NCI-H2227 (cell line): ENCODE results near the gene AIF1L.

ENCODE experiments used
- DNase-seq: peaks from one replicate; lab custom pipeline; 2025; ENCODE audit not compliant: unreplicated experiment; lab: John Stamatoyannopoulos, UW

The AIF1L gene

DNA sequence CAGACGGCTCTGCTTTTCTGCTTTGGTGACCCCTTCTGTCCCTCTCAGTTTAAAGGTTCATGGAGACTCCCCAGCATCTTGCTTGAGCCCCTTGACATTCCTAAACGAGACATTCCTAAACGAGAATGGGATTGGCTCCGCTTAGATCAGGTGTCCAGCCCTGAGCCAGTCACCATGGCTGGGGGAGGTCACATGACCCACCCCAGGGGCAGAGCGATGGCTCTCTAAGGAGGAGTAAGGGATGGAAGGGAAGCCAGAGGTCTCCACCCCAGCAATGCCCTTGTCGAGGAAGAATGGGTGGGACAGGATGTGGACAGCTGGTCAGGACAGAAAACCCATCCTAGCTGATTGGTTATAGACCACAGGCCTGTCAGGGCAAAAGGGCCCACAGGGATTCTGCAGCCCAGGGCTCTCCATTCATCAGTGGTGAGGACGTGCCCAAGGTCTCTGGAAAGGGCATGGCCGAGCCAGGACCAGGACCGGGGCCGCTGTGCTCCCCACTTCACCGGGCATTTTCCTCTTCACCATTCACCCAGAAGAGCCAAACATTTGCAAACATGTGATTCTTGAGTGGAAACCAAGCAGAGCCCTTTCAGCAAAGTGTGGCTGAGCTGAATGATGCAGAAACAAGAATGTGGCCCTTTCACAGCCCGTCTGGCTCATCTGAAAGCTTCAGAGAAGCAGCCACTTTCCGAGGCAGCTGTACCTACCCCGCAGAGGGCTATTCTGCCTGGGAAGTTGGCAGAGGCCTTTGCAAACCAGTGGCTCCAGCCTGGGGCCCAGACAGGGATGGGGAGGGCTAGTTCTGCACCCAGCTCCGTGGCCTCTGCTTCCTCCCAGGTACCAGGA lies 19.8 kb upstream of the AIF1L start:
- no peak for DNase-seq

DNA sequence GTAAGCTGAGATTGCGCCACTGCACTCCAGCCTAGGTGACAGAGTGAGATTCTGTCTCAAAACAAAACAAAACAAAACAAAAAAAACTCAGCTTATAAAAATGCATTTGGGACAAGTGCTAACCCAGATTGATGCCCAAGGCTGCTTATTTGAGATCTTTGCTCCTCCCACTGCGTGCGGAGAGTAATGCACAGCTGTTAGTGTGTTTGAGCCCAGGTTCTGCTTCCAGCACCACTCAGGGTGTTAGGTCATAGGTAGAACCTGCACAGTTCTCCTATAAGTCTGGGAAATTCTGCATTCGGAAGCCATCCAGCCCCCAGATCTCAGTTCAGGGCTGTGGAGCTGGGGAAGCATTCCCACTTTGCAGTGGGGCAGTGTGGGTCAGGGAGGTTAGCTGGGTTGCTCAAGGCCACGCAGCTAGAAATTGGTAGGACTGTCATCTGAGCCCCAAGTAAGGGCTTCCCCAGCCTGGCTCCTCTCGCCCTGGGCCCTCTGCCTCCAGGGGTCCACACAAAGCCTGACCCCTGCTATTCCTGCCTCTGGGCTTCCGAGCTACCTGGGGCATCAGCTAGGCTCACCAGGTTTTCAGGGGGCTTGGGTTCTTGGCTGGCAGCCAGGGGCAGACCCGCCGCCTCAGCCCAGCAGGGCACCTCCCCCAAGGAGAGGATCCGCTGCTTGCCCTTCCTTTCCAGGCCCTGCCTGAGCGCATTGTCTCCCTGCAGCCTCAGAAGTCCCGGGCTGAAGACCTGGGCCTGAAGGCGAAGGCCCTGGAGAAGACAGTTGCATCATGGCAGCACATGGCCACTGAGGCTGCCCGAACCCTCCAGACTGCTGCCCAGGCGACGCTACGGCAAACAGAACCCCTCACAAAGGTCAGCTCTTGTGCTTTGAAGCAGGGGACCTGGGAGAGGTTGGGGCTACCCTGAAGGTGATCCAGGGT lies 17.6 kb upstream of the AIF1L start:
- DNase-seq: no peak

DNA sequence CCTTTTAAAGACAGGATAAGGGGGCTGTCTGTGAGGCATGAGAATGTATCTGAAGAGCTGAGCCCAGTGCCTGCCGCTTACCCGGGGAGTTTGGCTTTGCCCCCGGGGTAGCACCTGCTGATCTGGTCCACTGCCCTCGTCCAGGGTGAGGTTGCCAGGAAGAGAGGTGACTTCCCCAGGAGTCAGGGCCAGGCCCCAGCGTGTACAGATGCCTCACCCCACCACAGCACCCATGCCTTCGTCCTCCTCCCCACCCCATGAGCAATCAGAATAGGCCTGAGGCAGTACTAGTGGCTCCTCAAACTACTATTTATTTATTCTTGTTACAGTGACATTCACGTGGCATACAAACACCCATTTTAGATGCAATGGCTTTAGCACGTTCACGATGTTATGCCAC lies 15.7 kb upstream of the AIF1L start:
- DNase-seq: no peak

DNA sequence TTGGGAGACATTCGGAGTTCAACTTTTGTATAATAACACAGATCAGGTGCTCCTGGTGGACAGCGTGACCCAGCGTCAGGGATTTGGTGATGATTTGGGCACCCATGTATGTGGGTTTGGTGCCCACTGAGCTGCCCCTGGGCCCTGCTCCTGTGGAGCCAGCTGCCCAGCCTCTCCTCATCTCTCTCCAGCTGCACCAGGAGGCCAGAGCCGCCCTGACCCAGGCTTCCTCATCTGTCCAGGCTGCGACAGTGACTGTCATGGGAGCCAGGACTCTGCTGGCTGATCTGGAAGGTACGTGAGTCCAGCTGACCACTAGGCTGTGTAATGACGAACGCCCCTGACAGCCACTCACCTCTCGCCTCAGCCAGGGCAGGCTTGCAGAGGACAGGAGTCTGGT lies 14.5 kb upstream of the AIF1L start:
- DNase-seq: no peak

- no peak for DNase-seq
Measured at GRCh38 chr9:131082774-131083512, 13.4 kb upstream of the AIF1L start.

DNA sequence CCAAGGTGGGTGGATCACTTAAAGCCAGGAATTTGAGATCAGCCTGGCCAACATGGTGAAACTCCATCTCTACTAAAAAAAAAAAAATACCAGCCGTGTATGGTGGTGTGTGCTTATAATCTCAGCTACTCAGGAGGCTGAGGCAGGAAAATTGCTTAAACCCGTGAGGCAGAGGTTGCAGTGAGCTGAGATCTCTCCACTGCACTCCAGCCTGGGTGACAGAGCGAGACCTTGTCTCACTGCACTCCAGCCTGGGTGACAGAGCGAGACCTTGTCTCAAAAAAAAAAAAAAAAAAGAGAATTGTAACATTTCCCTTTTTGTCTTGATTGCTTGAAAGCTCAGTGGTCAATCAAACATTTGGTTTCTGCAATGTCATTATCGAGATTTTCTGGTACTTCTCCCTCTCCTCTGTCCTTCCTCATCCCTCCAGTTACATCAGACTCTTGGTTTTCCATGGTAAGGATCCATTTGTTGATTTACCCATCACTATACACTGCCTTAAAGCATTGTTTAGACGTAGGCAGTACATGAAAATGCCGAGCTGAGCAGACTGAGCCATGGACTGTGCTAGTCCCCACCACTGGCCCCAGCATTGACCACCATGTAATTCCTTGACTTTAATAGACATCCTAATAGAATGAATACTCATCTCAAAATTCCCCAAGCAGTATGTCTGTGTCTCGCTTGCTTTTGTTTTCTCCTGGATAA lies 11.5 kb upstream of the AIF1L start:
- DNase-seq: no peak

GRCh38 chr9:131085370-131086122 lies 10.8 kb upstream of the AIF1L start:
- no peak for DNase-seq

- no peak for DNase-seq
Measured at GRCh38 chr9:131087354-131087893, 8.9 kb upstream of the AIF1L start.

DNA sequence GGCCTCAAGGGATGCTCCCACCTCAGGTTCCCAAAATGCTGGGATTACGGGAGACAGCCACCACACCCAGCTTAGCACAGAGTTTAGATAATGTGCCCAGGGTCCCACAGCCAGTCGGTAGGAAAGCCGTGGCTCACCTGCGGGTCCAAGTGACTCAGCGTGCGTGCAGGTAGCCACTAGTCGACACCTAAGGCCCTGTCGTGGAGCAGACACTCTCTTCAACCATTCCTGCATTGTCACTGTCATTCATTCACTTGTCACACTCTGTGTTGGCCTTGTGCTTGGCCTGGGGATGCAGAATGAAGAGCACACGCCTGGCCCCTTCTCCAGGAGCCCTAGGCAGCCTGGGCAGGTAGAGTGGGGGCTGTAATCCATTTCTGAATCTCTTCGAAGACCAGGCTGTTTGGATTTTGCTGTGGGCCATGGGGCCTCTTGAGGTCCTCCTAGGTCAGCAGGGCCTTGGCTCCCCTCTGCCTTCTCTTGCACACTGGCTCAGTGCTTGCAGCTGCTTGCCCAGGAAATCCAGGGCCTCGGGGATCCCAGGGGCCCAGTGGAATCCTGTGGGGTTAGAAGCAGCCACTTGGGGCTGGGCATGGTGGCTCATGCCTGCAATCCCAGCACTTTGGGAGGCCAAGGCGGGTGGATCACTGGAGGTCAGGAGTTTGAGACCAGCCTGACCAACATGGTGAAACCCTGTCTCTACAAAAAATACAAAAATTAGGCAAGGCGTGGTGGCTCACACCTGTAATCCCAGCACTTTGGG lies 6.1 kb upstream of the AIF1L start:
- no peak for DNase-seq

DNA sequence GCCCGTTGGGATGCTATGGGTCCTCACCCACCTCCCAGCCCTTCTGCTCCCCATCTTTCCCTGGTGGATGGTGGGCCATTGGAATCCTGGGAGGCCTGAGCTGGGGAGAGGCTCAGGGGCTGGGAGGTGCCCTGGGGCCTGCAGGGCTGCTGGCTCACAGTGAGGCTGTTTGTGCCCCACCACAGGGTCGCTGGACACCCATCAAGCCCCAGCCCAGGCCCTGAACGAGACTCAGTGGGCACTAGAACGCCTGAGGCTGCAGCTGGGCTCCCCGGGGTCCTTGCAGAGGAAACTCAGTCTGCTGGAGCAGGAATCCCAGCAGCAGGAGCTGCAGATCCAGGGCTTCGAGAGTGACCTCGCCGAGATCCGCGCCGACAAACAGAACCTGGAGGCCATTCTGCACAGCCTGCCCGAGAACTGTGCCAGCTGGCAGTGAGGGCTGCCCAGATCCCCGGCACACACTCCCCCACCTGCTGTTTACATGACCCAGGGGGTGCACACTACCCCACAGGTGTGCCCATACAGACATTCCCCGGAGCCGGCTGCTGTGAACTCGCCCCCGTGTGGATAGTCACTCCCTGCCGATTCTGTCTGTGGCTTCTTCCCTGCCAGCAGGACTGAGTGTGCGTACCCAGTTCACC lies 4.9 kb upstream of the AIF1L start:
- DNase-seq: no peak

DNA sequence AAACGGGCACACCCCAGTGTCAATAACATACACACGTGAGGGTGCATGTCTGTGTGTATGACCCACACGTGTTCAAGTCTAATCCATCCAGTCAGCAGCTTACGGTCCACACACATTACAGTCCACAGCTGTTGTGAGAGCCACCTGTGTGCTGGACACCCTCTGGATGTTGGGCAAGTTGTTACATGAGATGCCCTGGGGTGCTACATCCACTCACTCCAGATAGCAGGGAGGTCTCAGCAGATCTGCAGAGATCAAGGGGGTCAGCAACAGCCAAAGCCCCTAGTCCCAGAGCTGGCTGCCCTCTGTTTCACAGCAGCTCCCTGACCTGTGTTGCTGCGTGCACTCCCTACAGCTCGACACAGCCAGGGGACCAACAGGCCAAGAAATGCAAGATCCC lies 4.3 kb upstream of the AIF1L start:
- DNase-seq: no peak

DNA sequence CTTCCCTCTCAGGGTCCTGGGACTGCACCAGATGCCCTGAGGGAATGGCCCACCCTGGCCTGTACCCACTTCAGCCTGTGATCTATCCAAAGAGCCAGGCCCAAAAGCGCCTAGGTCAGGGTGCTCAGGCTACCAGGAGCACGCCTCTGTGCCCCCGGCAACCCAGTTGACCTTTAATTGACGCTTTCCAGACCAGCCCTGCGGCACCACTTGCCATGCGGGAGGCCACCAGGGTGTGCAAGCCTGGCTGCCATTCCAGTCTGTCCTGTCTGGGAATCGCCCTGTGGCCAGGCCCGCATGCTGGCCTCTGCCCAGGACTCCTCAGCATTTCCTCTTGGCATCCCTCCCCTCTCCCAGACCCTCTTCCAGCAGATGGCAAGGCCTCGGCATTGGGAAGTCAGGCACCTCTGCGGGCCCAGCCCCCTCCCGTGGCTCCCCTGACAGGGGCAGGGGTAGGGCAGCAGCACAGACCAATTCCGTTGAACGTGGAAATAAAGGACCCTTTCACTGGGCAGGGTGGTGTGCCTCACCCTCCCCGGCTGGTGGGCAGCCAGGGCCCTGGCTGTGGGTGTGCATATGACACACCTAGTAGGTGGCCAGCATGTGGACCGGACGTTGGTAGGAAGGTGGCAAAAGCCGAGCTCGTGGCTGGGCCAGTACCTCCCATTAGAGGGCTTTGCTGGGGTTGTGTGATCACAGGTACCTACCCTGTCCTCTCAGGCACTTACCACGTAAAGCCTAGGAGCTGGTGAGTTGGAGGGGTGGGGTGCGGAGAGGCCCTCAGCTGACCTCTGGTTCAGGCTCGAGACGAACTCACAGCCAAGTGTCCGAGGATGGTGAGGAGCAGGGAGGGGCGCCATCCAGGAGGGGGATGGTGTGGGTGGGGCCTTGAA lies 3.5 kb upstream of the AIF1L start:
- DNase-seq: no peak

DNA sequence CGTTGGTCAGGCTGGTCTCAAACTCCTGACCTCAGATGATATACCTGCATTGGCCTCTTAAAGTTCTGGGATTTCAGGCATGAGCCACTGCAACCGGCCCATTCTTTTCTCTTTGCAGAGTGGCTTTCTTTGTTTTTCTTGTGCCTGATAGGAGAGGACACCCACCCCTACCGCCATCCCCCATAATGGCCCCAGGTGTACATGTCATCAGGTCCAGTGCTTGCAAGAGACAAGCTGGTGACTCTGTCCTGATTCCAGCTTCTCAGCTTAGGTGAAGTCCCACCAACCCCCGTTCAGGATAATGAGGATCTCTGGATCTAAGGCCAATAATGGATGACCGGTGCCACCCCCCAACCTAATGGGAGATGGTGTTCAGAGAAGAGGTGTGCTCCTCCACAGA lies 2.3 kb upstream of the AIF1L start:
- no peak for DNase-seq

DNA sequence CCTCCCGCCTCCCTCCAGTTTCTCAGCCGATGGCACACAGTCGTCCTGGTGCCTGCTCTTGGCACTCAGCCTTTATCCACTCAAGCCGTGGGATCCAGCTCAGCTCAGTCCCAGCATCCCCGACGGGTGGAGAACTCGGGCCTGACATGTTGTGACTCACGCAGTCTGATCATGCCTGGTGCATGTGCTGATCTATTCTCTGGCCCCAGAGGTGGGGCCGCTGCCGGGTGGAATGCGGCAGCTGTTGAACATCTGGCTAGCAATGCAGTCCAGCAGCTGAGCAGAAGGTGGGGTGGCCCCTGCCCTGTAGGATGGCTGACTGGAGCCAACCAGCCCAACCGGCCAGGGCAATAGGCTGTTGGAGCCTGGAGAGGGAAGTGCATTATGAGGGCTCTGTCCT lies 1.7 kb upstream of the AIF1L start:
- DNase-seq: no peak

DNA sequence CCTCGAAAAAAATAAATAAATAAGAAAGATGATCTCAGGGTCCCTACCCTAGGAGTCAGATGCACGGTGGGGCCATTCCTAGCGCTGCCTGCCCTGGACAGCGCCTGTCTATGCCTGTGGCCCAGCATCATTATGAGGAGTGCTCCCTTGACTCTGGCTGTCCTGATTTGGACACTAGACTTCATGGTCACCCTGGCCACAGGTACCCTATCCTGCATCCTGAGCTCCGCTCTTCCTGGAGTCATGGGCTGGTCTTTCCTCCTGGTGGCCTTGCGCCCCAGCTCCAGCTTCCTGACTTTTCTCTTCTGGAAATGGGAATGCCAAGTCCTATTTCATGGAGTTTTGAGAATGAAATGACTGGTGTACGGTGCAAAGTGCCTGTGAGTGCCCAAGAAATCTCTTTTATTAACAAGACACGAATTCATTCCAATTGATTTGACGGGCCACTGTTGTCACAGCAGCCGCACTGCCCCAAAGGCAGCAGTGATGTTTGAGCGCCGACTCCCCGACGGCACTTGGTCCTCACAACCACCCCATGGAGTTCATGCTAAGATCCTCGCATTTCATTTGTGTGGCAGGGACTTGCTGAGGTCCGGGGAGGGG lies 564 bp upstream of the AIF1L start:
- no peak for DNase-seq

DNA sequence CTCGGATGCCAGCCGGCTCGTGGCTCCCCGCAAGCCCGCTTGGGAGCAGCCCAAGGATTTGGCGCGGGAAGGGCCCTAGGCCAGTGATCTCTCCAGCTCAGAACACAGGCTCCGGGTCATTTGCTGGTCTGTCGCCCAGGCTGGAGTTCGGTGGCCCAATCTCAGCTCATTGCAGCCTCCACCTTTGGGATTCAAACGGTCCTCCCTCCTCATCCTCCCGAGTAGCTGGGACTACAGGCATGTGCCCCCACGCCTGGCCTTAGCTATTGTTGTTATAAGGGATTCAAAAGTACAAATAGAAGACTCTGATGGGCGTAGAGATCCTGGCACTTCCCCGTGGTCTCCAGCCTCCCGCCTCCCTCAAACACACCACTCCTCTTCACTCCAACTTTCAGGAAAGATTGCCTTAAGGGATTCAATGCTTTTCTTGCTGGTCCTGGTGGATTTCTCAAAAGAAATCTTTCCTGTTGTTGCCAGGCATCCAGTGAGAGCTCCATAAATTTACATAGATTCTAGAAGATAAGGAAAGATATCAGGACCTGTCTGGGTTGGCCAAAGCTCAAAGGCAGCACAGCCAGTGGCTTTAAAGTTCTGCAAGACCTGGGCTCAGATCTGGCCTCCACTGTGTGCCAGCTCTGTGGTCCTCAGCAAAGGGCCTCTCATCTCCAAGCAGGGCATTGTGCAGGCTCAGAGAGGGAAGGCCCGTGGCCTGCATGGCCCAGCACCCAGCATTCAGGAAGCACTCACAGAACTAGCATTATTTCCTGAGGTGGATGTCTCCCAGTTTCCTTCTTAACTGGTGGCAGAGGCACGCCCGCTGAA lies 1.0 kb downstream of the AIF1L start:
- DNase-seq: no peak
